Liver (tissue), 3 donors: ENCODE data around the gene ZNF334.

ENCODE experiments used
- ATF3 ChIP-seq: IDR thresholded peaks from 2 replicates; pipeline ENCODE4 v1.6.1; 2016; ENCODE audit warnings: antibody characterized with exemption
- CTCF ChIP-seq: fragments of 150-350 bp; IDR thresholded peaks from 2 replicates; pipeline ENCODE4 v1.5.1; 2017; ENCODE audit warnings: improper control_type of control experiment, low read depth, low read length; ENCODE audit not compliant: missing input control
- MAX ChIP-seq: IDR thresholded peaks from 2 replicates; pipeline ENCODE4 v1.6.1; 2016; ENCODE audit warnings: antibody characterized with exemption
- RXRA ChIP-seq, 2 donors: IDR thresholded peaks; 2 replicates each; pipeline ENCODE4 v1.6.1; 2017 to 2018; ENCODE audit warnings: antibody characterized with exemption in 2 of 2, mild to moderate bottlenecking in 1 of 2
- donor health status: healthy.
- donor health status: healthy.

GRCh38 chr20:46485431-46485830, 27.9 kb downstream of the ZNF334 start:
- no peak for TF ChIP-seq CTCF
- TF ChIP-seq MAX: no peak
- TF ChIP-seq RXRA (IDR thresholded peaks at IDR 0.05): no peak
- TF ChIP-seq ATF3: no peak
